H9 (cell line): ENCODE data around the gene PPFIA2. TPM values are rescaled to one million over a fixed set of nuclear protein-coding genes. Genes with fewer than 3 reads are reported as not detected.

Experiments used
- DNase-seq: peaks from one replicate; pipeline ENCODE4 v3.0.0-alpha.2; 2017
- H2AFZ ChIP-seq: one replicate; pipeline ENCODE4 v1.6.1; 2013; ENCODE audit warnings: mild to moderate bottlenecking, low read length, control low read depth, moderate library complexity
- H2AK5ac ChIP-seq: 2 replicates; pipeline ENCODE4 v1.6.1; 2013; ENCODE audit warnings: low read length, control low read depth, mixed read lengths; ENCODE audit not compliant: insufficient read length
- H2BK120ac ChIP-seq: one replicate; pipeline ENCODE4 v1.6.1; 2013; ENCODE audit warnings: low read depth, mild to moderate bottlenecking, low read length, control low read depth, inconsistent platforms; ENCODE audit not compliant: poor library complexity, severe bottlenecking
- H2BK12ac ChIP-seq: 2 replicates; pipeline ENCODE4 v1.6.1; 2013; ENCODE audit warnings: low read length, control low read depth, mixed read lengths, low read depth; ENCODE audit not compliant: insufficient read length
- H2BK15ac ChIP-seq: 2 replicates; pipeline ENCODE4 v1.6.1; 2013; ENCODE audit warnings: low read depth, low read length, control low read depth
- H2BK20ac ChIP-seq: one replicate; pipeline ENCODE4 v1.6.1; 2013; ENCODE audit warnings: low read depth, mild to moderate bottlenecking, low read length, control low read depth, inconsistent platforms; ENCODE audit not compliant: poor library complexity, severe bottlenecking
- H2BK5ac ChIP-seq: 2 replicates; pipeline ENCODE4 v1.6.1; 2013; ENCODE audit warnings: low read length, control low read depth, mixed read lengths; ENCODE audit not compliant: insufficient read length
- H3K14ac ChIP-seq: 2 replicates; pipeline ENCODE4 v1.6.1; 2013; ENCODE audit warnings: low read length, control low read depth; ENCODE audit not compliant: insufficient read depth
- H3K18ac ChIP-seq: 2 replicates; pipeline ENCODE4 v1.6.1; 2013; ENCODE audit warnings: low read depth, mild to moderate bottlenecking, mixed read lengths, low read length, control low read depth; ENCODE audit not compliant: insufficient read length
- H3K23ac ChIP-seq: 2 replicates; pipeline ENCODE4 v1.6.1; 2013; ENCODE audit warnings: low read length, control low read depth, mixed read lengths, low read depth; ENCODE audit not compliant: insufficient read length
- H3K23me2 ChIP-seq: 2 replicates; pipeline ENCODE4 v1.6.1; 2013; ENCODE audit warnings: low read depth, mild to moderate bottlenecking, mixed read lengths, low read length, control low read depth; ENCODE audit not compliant: insufficient read length, poor library complexity, severe bottlenecking
- H3K27ac ChIP-seq: 2 replicates; pipeline ENCODE4 v1.5.1; 2013; ENCODE audit warnings: low read length, control low read depth, mixed read lengths, low read depth; ENCODE audit not compliant: insufficient read length
- H3K27me3 ChIP-seq: 2 replicates; pipeline ENCODE4 v1.6.1; 2013; ENCODE audit warnings: low read length, control low read depth, inconsistent platforms; ENCODE audit not compliant: insufficient read depth
- H3K4ac ChIP-seq: 2 replicates; pipeline ENCODE4 v1.6.1; 2013; ENCODE audit warnings: low read depth, mild to moderate bottlenecking, control low read depth, inconsistent platforms, low read length, moderate library complexity
- H3K4me1 ChIP-seq: 2 replicates; pipeline ENCODE4 v1.6.1; 2013; ENCODE audit warnings: low read length, control low read depth, inconsistent platforms; ENCODE audit not compliant: insufficient read depth
- H3K4me2 ChIP-seq: 2 replicates; pipeline ENCODE4 v1.6.1; 2013; ENCODE audit warnings: low read length, control low read depth, mixed read lengths; ENCODE audit not compliant: insufficient read length, insufficient read depth
- H3K56ac ChIP-seq: 2 replicates; pipeline ENCODE4 v1.6.1; 2013; ENCODE audit warnings: low read depth, mild to moderate bottlenecking, mixed read lengths, low read length, control low read depth; ENCODE audit not compliant: insufficient read length
- H3K79me1 ChIP-seq: 2 replicates; pipeline ENCODE4 v1.6.1; 2013; ENCODE audit warnings: low read depth, mild to moderate bottlenecking, moderate library complexity, low read length, control low read depth, inconsistent platforms; ENCODE audit not compliant: insufficient read depth, poor library complexity, severe bottlenecking
- H3K79me2 ChIP-seq: 2 replicates; pipeline ENCODE4 v1.6.1; 2013; ENCODE audit warnings: low read length, control low read depth, inconsistent platforms; ENCODE audit not compliant: insufficient read depth
- H3K9ac ChIP-seq: 2 replicates; pipeline ENCODE4 v1.6.1; 2013; ENCODE audit warnings: low read length, control low read depth, mixed read lengths; ENCODE audit not compliant: insufficient read length; ENCODE audit errors: extremely low read depth
- H3K9me3 ChIP-seq: one replicate; pipeline ENCODE4 v1.6.1; 2013; ENCODE audit warnings: low read depth, low read length, inconsistent platforms; ENCODE audit not compliant: control insufficient read depth
- H3T11ph ChIP-seq: one replicate; pipeline ENCODE4 v1.6.1; 2013; ENCODE audit warnings: mild to moderate bottlenecking, low read length, control low read depth, inconsistent platforms
- H4K20me1 ChIP-seq: one replicate; pipeline ENCODE4 v1.6.1; 2013; ENCODE audit not compliant: control insufficient read depth, insufficient read length, insufficient read depth
- H4K5ac ChIP-seq: 2 replicates; pipeline ENCODE4 v1.6.1; 2013; ENCODE audit warnings: low read depth, mild to moderate bottlenecking, mixed read lengths, low read length, control low read depth; ENCODE audit not compliant: insufficient read length
- H4K8ac ChIP-seq: replicated peaks from 2 replicates; pipeline ENCODE4 v1.6.1; 2013; ENCODE audit warnings: low read length, control low read depth, mixed read lengths, low read depth; ENCODE audit not compliant: insufficient read length
- H4K91ac ChIP-seq: 2 replicates; pipeline ENCODE4 v1.6.1; 2013; ENCODE audit warnings: low read depth, mild to moderate bottlenecking, moderate library complexity, mixed read lengths, low read length, control low read depth; ENCODE audit not compliant: insufficient read length
- H3K27ac Mint-ChIP-seq, 3 experiments: 2 replicates in 2 of 3; 3 replicates in 1 of 3; pipeline ENCODE4 v1.8.0; 2020 to 2021; ENCODE audit warnings: mixed read lengths in 3 of 3, mild to moderate bottlenecking in 1 of 3, moderate library complexity in 1 of 3
- H3K27me3 Mint-ChIP-seq: 2 replicates; pipeline ENCODE4 v1.8.0; 2021; ENCODE audit warnings: low read depth, mild to moderate bottlenecking, moderate library complexity, mixed read lengths
- H3K36me3 Mint-ChIP-seq, 3 experiments: 2 replicates in 2 of 3; 3 replicates in 1 of 3; pipeline ENCODE4 v1.8.0; 2020 to 2021; ENCODE audit warnings: low read depth in 3 of 3, mixed read lengths in 3 of 3; ENCODE audit not compliant: insufficient read depth in 1 of 3
- H3K4me1 Mint-ChIP-seq, 2 experiments: 2 replicates each; pipeline ENCODE4 v1.8.0; 2020; ENCODE audit warnings: mixed read lengths in 2 of 2
- H3K4me3 Mint-ChIP-seq, 2 experiments: 2 replicates in 1 of 2; 3 replicates in 1 of 2; pipeline ENCODE4 v1.8.0; 2020 to 2021; ENCODE audit warnings: mild to moderate bottlenecking in 2 of 2, mixed read lengths in 2 of 2, moderate library complexity in 1 of 2
- H3K9me3 Mint-ChIP-seq, 2 experiments: 2 replicates in 1 of 2; 3 replicates in 1 of 2; pipeline ENCODE4 v1.8.0; 2020; ENCODE audit warnings: mild to moderate bottlenecking in 2 of 2, mixed read lengths in 2 of 2, moderate library complexity in 1 of 2
- WGBS: extraction: QIAGEN DNeasy Blood & Tissue Kit; methylation state at CpG from one replicate; pipeline ENCODE4 v1.1.7; 2013; ENCODE audit warnings: missing lambda C conversion rate, low lambda C conversion rate, mixed read lengths; ENCODE audit not compliant: insufficient read length; ENCODE audit errors: extremely low coverage; 5-methylcytosine and 5-hydroxymethylcytosine counted together
- total RNA-seq: library from RNA; stranded (reverse); gene quantifications from 2 replicates; pipeline ENCODE4 v1.2.1, GENCODE V29; 2021
- TF ChIP-seq, protein P1 (sequence below): fragments of 200-600 bp; sonication (generic); conservative IDR thresholded peaks from 3 replicates; pipeline ENCODE4 v1.8.0; 2021; ENCODE audit warnings: antibody characterized with exemption, mild to moderate bottlenecking

PPFIA2 gene
- total RNA-seq, 1 experiment from 2014 or later: 1.3 TPM

DNA sequence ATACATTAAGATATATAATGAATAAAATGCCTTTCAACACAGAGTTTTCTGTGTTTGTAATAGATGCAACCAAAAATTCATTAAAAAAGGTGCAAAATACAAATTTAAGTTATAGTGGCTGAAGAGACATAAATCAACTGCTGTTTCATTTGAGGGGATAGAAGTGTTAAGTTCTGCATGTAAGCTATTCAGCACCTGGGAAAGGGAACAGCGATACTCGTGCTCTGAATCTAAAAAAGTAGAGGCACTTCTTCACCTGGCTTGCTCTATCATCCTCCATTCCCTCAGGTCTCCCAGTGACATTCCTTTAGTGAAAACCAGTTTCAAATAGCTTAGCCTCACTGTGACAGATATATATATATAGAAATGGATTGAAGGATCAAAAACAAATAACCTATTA, 458.7 kb downstream of the PPFIA2 start:
- no peaks in the 10 kb centered on the region for H3K4me1 Mint-ChIP-seq

More for the DNA sequence above, 458.7 kb downstream of the PPFIA2 start:
- no peak overlapping the region for H3T11ph ChIP-seq
- no peak overlapping the region for H2BK15ac ChIP-seq
- TF ChIP-seq, protein P1, sequence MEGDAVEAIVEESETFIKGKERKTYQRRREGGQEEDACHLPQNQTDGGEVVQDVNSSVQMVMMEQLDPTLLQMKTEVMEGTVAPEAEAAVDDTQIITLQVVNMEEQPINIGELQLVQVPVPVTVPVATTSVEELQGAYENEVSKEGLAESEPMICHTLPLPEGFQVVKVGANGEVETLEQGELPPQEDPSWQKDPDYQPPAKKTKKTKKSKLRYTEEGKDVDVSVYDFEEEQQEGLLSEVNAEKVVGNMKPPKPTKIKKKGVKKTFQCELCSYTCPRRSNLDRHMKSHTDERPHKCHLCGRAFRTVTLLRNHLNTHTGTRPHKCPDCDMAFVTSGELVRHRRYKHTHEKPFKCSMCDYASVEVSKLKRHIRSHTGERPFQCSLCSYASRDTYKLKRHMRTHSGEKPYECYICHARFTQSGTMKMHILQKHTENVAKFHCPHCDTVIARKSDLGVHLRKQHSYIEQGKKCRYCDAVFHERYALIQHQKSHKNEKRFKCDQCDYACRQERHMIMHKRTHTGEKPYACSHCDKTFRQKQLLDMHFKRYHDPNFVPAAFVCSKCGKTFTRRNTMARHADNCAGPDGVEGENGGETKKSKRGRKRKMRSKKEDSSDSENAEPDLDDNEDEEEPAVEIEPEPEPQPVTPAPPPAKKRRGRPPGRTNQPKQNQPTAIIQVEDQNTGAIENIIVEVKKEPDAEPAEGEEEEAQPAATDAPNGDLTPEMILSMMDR: no peak
- H2AK5ac ChIP-seq: no peak overlapping the region
- no peak overlapping the region for H2BK120ac ChIP-seq
- H3K79me2 ChIP-seq: no peaks in the 10 kb centered on the region
- no peak overlapping the region for H3K4me2 ChIP-seq
- H4K20me1 ChIP-seq: no peaks in the 10 kb centered on the region
- no peak overlapping the region for H3K9ac ChIP-seq
- no peaks in the 10 kb centered on the region for H3K23me2 ChIP-seq
- H3K56ac ChIP-seq: no peak overlapping the region
- no peaks in the 10 kb centered on the region for H3K36me3 Mint-ChIP-seq
- no peaks in the 10 kb centered on the region for H3K9me3 ChIP-seq
- no peak overlapping the region for H4K91ac ChIP-seq
- H3K4ac ChIP-seq: no peak overlapping the region
- no CpG with 5 or more reads among the region's 2 CpGs for WGBS
- H2BK5ac ChIP-seq: no peak overlapping the region
- H3K4me1 ChIP-seq: no peaks in the 10 kb centered on the region
- no peaks in the 10 kb centered on the region for H3K9me3 Mint-ChIP-seq
- H3K27me3 ChIP-seq: no peaks in the 10 kb centered on the region
- no peak overlapping the region for H2BK12ac ChIP-seq
- no peaks in the 10 kb centered on the region; the same call in 1 of the 2 replicates for H3K27me3 Mint-ChIP-seq
- no peak overlapping the region for H2AFZ ChIP-seq
- no peak overlapping the region for H3K4me3 Mint-ChIP-seq
- no peak overlapping the region for H4K5ac ChIP-seq
- no peak overlapping the region for H4K8ac ChIP-seq
- H3K23ac ChIP-seq: no peak overlapping the region
- no peak overlapping the region for H3K18ac ChIP-seq
- DNase-seq: no peak
- no peak overlapping the region for H2BK20ac ChIP-seq
- no peak overlapping the region for H3K27ac ChIP-seq
- no peaks in the 10 kb centered on the region for H3K79me1 ChIP-seq
- H3K27ac Mint-ChIP-seq: no peak overlapping the region
- H3K14ac ChIP-seq: no peak overlapping the region
